ENCODE measurements around the gene SYT1. TPM values are rescaled to one million over a fixed set of nuclear protein-coding genes. Genes with fewer than 3 reads are reported as not detected.

SYT1 gene
- total RNA-seq, 1 experiment from 2014 or later, result 15.8 TPM

- no peaks in the 10 kb centered on the region; the same call in 1 of the 2 replicates for H3K27me3 ChIP-seq (ENCODE audit: insufficient read depth, low read length)
- no peaks in the 10 kb centered on the region for H4K20me1 ChIP-seq (ENCODE audit: control insufficient read depth, insufficient read depth, insufficient read length)
- no peak overlapping the region for H3K23ac ChIP-seq (ENCODE audit: insufficient read length, low read depth, low read length)
- no peak overlapping the region for H3K4me3 Mint-ChIP-seq
- H3K56ac ChIP-seq (ENCODE audit: insufficient read length, low read depth, low read length), result no peak overlapping the region
- H3K4me2 ChIP-seq (ENCODE audit: insufficient read depth, insufficient read length, low read length), result no peak overlapping the region
- H3T11ph ChIP-seq (ENCODE audit: low read length), result no peak overlapping the region
- no peaks in the 10 kb centered on the region for H3K79me2 ChIP-seq (ENCODE audit: insufficient read depth, low read length)
- no peak overlapping the region for H3K9ac ChIP-seq (ENCODE audit: extremely low read depth, insufficient read length, low read length)
- no peaks in the 10 kb centered on the region for H3K79me1 ChIP-seq (ENCODE audit: insufficient read depth, low read depth, low read length, poor library complexity, severe bottlenecking)
- no peak overlapping the region for H2BK15ac ChIP-seq (ENCODE audit: low read depth, low read length)
- no peak overlapping the region for H2BK12ac ChIP-seq (ENCODE audit: insufficient read length, low read depth, low read length)
- H4K91ac ChIP-seq (ENCODE audit: insufficient read length, low read depth, low read length), result no peak overlapping the region
- TF ChIP-seq CTCF (conservative IDR thresholded peaks at IDR 0.05), result no peak
- H2AK5ac ChIP-seq (ENCODE audit: insufficient read length, low read length), result no peak overlapping the region
- peaks cover 0 to 4% (median 0%) of the 10 kb centered on the region in 3 experiments; a peak in 3 of 7 replicates for H3K36me3 Mint-ChIP-seq (ENCODE audit: insufficient read depth in 1 of 3, low read depth in 3 of 3)
- H3K27me3 Mint-ChIP-seq (ENCODE audit: low read depth), result no peaks in the 10 kb centered on the region
- H3K9me3 ChIP-seq (ENCODE audit: control insufficient read depth, low read depth, low read length), result no peaks in the 10 kb centered on the region
- no peak for DNase-seq
- peaks cover 0 to 3% of the 10 kb centered on the region in 2 experiments; a peak in 1 of 5 replicates for H3K9me3 Mint-ChIP-seq
- peaks cover 13 to 16% of the 10 kb centered on the region in 2 experiments for H3K4me1 Mint-ChIP-seq
- no peak overlapping the region for H3K4ac ChIP-seq (ENCODE audit: low read depth, low read length)
- no peak overlapping the region for H2BK5ac ChIP-seq (ENCODE audit: insufficient read length, low read length)
- no peaks in the 10 kb centered on the region; the same call in 1 of the 2 replicates for H3K4me1 ChIP-seq (ENCODE audit: insufficient read depth, low read length)
- H2AFZ ChIP-seq (ENCODE audit: low read length), result no peak overlapping the region
- H3K23me2 ChIP-seq (ENCODE audit: insufficient read length, low read depth, low read length, poor library complexity, severe bottlenecking), result no peaks in the 10 kb centered on the region
- no peak overlapping the region for H4K5ac ChIP-seq (ENCODE audit: insufficient read length, low read depth, low read length)
- H2BK20ac ChIP-seq (ENCODE audit: low read depth, low read length, poor library complexity, severe bottlenecking), result no peak overlapping the region
- no CpG with 5 or more reads among the region's 4 CpGs for WGBS (ENCODE audit: extremely low coverage, insufficient read length, low lambda C conversion rate)
- no peak overlapping the region for H3K27ac Mint-ChIP-seq
- no peak overlapping the region for H3K27ac ChIP-seq (ENCODE audit: insufficient read length, low read depth, low read length)
- H3K18ac ChIP-seq (ENCODE audit: insufficient read length, low read depth, low read length), result no peak overlapping the region
- H4K8ac ChIP-seq (replicated peaks; ENCODE audit: insufficient read length, low read depth, low read length), result no peak overlapping the region
- no peak overlapping the region for H3K14ac ChIP-seq (ENCODE audit: insufficient read depth, low read length)
- H2BK120ac ChIP-seq (ENCODE audit: low read depth, low read length, poor library complexity, severe bottlenecking), result no peak overlapping the region
Observed at GRCh38 chr12:79252358-79253075, 387.9 kb downstream of the SYT1 start.

Data from H9 (cell line).